HG03280 (cell line): Measurements from ENCODE around the gene PEDS1.
"Not testable (repeated sequence)": the region's sequence is repeated elsewhere in the genome, so short reads cannot be mapped to it uniquely, and the experiment has no call there.

Experiments
- ATAC-seq: cut with Tn5 transposase; IDR thresholded peaks from one replicate; pipeline ENCODE4 v1.9.1; 2021; ENCODE audit warnings: mild to moderate bottlenecking, moderate library complexity; ENCODE audit not compliant: unreplicated experiment

The PEDS1 gene

DNA sequence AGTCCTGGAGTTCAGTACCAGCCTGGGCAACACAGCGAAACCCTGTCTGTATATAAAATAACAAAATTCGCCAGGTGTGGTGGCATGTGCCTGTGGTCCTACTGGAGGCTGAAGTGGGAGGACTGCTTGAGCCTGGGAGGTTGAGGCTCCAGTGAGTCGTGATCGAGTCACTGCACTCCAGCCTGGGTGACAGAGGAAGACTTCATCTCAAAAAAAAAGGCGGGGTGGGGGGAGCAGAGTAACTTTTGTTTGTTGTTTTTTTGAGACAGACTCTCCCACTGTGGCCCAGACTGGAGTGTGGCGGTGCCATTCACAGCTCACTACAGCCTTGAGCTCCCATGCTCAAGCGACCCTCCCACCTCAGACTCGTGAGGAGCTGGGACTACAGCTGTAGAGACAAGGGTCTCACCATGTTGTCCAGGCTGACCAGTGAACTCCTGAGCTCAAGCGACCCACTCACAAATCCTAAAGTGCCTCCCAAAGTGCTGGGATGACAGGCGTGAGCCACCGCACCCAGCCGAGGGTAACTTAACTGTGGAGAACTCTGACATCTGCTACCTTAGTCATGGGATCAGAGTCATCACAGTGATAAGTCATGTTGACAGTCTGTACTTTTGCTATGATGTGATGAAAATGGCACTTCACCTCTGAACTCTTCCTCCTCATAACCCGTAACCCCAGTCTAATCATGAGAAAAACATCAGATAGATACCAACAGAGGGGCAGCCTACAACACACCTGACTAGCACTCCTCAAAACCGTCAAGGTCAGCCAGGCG, 16.5 kb downstream of the PEDS1 start:
- no peak for ATAC-seq

DNA sequence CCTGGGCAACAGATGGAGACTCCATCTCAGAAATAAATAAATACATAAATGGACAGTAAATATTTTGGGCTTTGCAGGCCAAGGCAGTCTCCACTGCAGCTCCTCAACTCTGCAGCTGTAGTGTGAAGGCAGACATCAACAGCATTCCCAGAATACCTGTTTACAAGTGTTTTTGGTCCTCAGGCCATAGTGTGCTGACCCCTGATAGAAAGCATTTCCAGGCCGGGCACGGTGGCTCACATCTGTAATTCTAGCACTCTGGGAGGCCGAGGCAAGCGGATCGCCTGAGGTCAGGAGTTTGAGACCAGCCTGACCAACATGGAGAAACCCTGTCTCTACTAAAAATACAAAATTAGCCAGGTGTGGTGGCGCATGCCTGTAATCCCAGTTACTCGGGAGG, 18.4 kb downstream of the PEDS1 start:
- ATAC-seq, result not testable (repeated sequence)

DNA sequence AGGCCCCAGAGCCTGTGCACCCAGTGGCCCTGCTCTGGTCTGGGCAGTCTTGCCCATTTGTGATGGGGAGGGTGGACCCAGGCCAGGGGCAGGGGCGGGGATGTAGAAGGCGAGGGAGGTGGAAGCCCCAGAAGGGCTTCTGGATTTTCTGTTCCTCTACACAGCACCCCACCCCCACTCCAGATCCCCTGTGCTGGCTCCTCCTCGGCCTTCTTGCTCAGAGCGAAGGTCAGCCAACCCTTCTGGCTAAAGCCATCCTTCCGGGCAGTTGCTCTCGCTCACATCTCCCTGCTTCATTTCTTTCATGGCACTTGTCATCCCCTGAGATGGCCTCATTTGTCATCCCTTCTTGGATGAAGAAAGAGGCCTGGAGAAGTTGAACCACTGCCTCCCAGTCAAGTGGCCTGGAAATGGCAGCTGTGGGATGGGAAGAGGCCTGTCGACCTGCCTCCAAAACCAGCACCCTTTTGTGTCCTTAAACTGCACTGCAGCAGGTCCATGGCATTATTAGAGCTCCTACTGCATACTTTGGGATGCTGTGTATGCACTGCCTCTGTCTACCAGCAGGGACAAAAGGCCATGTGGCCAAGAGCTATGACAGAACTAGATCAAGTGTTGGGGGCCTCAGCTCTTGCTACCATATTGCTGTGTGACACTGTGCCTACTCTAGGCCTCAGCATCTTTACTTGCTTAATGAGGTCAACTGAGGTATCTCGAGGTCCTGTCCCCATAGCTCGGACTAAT, 19.9 kb downstream of the PEDS1 start:
- ATAC-seq, result no peak

- ATAC-seq, result no peak
Measured at GRCh38 chr20:50133041-50133440, 20.5 kb downstream of the PEDS1 start.

DNA sequence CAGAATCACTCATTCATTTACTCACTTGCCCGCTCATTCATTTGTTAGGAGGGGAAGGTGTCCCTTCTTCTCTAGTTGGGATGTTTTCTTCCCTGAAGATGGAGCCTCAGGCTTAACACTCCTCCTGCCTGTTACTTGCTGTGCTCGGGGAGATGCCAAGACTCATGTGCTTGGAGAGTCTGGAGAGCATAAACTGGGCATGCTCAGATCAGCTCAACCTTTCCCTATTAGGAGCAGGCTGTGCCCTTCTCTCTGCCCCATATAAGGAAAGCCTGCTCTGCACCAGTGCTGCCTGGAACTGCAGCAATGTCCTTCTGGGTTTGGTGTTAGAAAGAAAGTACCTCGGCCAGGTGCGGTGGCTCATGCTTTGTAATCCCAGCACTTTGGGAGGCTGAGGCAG, 22.5 kb downstream of the PEDS1 start:
- ATAC-seq, result no peak

DNA sequence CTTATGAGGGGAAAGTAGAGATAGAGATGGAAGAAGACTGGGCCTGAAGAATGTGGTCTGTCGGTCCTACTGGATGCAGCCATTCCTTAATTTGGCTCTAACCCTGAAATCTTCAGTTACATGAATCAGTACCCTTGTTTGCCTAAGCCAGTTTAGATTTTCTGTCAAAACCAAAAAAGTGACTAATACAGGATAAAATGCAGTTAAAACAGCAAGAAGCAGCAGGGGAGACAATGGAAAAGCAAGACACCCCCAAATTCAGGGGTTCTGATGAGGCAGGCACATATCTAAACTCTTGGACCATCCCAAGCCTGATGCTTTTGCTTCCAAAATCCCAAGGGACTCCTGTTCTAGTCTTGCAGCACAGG, 23.2 kb downstream of the PEDS1 start:
- no peak for ATAC-seq

GRCh38 chr20:50129662-50130355, 23.7 kb downstream of the PEDS1 start:
- ATAC-seq, result no peak

GRCh38 chr20:50128520-50128905, 25.0 kb downstream of the PEDS1 start:
- no peak for ATAC-seq

DNA sequence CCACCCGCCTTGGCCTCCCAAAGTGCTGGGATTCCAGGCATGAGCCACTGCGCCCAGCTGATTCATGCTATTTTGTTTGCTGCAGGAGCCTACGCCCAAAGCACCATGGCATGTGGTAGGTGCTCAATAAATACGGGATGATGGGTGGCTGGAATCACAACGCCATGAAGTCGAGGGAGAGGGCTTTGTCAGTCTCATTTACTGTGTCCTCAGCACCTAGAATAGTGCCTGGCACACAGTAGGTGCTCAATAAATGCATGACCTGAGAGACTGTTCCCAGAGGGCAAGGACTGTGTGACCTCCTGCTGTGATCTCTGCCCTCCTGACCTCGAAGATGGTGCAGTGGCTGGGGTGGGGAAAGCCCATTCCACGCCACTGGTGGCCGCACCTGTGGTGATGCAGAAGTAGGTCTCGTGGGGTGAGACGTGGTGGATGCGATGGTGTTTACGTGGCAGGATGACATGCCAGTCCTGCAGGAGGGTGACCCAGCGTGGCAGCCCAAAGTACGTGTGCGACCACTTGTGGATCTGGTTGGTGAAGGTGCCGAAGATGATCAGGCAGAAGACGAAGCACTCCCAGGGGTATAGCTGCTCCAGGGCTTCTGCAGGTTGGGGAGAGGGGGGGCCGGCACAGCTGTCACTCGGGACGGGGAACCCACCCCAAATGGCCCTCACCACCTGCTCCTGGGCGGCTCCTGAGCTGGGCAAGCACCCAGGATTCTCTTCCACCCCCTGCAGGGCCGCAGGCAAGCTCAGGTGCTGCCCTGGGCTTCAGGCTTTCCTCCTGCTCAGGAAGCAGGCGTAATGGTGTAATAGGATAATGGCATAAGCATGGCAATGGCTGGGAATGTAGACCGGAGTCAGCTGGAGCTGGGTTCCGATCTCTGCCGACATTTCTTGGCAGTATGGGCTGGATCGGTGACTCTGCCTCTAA, 25.7 kb downstream of the PEDS1 start:
- ATAC-seq, result no peak

- no peak for ATAC-seq
Measured at GRCh38 chr20:50126662-50127061, 26.9 kb downstream of the PEDS1 start.

GRCh38 chr20:50125279-50125678, 28.2 kb downstream of the PEDS1 start:
- no peak for ATAC-seq

GRCh38 chr20:50124496-50124895, 29.0 kb downstream of the PEDS1 start:
- ATAC-seq, result no peak

- no peak for ATAC-seq
Measured at GRCh38 chr20:50123418-50123817, 30.1 kb downstream of the PEDS1 start.

DNA sequence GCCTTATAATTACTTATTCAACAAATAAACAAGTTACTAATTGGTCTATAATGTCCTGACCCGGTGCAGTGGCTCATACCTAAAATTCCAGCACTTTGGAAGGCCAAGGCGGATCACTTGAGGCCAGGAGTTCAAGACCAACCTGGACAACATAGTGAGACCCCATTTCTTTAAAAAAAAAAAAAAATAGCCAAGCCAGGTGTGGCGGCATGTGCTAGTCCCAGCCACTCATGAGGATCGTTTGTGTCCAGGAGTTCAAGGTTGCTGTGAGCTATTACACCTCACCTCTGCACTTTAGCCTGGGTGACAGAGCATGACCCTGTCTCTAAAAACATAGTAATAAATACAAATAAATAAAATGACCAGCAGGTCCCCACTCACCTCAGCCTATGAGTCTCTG, 30.8 kb downstream of the PEDS1 start:
- ATAC-seq, result no peak

DNA sequence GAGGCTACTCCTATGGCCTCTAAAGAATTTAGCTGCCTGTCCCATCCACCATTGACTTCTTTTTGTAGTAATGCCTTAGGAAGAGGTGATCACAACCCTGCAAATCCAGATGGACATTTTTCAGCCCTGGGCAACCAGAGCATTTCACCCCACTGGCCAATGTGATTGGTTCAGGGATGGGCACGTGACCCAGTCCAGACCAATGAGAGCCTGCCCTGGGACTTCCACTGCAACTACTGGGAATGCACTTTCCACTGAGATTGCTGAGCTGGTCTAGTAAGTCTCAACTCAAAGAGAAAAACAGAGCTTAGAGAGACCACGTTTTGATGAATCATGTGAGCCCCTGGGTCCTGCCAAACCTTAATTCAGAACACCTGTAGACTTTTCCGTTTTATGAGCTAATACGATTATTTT, 31.7 kb downstream of the PEDS1 start:
- no peak for ATAC-seq

- ATAC-seq, result no peak
Measured at GRCh38 chr20:50120935-50121693, 32.4 kb downstream of the PEDS1 start.

GRCh38 chr20:50118203-50118602, 35.3 kb downstream of the PEDS1 start:
- no peak for ATAC-seq

DNA sequence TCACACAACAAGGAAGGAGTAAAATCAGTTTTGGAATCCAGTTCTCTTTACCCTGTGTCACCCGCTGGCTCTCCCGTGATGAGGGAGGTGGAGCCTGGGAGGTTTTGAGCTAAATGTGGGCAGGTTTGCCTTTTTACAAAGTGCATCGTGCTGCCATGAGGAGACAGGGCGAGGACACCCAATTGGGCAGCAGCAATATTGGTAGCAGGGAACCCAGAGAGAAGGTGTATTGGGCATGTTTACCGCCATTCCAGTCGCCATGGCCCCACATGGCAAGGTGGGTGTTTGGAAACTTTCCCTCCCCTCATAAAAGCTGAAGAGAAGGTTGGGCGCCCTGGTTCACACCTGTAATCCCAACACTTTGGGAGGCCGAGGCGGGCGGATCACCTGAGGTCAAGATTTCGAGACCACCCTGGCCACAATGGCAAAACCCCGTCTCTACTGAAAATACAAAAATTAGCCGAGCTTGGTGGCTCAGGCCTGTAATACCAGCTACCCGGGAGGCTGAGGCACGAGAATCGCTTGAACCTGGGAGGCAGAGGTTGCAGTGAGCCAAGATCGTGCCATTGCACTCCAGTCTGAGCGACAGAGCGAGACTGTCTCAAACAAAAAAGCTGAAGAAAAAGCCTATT, 37.0 kb downstream of the PEDS1 start:
- no peak for ATAC-seq

GRCh38 chr20:50115591-50116367, 37.7 kb downstream of the PEDS1 start:
- peak; percentile 70 for ATAC-seq
